Putamen (tissue), 1 donor: ENCODE data around the gene CDH4.

ENCODE experiments used
- DNase-seq: peaks from one replicate; pipeline ENCODE4 v3.0.0-alpha.2; 2016; ENCODE audit warnings: low spot score

Gene CDH4

DNA sequence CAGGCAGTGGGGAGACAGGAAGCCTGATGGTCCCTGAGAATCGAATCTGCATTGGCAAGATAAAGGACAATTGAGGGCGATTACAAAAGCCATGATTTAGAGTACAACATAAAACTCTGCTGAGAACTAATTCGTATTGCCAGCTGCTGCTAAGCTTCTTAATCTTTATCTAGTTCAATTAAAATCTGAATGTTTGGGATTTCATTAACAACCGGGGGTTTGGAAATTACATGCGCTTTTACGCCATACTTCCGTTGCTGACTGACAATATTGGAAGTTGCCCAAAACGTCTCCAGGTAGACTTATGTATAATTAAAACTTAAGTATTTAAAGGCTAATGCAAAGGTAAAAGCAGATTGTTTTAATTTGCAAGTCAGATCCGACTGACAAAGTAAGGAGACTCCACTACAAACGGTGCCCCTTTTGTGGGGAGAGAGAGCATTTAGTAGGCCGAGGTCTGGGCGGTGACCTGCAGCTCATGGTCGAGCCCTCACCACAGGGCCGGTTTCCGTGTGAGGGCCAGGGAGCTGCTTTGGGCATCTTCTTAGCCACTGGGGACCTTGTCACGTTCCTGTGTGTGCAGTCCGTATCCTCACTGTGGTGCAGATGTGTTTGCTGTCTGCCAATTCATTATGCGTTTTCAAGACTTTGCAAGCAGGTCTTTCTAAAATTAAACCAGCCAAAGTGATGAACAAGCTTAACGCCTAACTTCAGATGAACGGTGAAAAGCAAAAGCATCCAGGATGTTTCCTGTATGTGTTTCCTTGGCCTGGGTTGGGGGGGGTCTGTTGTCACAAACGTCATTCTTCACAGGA is 49.9 kb downstream of the CDH4 start:
- no peak for DNase-seq

DNA sequence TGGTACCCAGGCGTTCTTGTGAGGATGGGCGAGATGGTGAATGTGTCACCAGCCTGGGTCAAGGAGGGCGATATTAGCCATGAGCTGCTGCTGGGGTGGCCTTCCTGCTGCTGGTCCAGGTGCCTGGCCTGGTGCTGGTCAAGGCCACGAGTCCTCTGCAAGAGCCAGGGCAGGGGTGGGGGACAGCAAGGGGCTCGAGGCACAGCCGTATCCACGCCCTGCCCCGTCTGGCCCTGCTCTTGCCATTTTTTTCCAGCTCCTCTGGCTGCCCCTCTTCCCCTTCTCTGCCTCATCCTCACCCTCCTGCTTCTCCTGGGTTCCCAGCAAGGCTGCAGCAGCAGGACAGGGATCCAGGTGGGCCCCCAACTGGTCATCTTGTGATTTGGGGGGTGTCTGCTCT is 51.2 kb downstream of the CDH4 start:
- no peak for DNase-seq

DNA sequence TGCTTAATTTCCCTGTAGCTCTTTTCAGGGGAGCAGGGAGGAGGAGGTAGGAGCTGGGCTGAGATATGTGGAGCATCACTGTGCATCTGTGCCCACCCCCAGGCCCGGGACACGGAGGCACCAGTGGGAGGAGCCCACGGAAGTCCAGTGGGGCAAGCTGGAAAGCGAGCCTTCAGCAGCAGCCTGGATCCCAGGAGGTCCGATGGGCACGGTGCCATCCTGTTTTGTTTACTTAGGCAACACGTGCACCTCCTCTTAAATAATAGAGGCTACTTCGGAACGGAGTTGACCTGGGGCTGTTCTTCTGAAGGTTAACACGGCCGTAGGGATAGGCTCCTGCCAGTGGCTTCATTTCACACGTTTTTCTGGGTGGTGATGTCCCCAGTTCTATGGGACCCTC is 51.6 kb downstream of the CDH4 start:
- DNase-seq = no peak

DNA sequence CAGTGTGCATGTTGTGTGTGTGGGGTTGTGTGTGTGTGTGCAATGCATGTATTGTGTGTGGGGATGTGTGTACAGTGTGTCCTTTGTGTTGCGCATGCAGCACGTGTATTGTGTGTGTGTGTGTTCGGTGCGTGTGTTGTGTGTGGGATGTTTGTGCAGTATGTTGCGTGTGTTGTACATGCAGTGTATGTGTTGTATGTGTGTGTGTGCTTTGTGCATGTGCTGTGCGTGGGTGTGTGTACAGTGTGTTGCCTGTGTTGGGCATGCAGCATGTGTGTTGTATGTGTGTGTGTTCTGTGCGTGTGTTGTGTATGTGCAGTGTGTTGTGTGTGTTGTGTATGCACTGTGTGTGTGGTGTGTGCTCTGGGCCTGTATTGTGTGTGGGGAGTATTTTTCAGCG is 52.7 kb downstream of the CDH4 start:
- DNase-seq = no peak

DNA sequence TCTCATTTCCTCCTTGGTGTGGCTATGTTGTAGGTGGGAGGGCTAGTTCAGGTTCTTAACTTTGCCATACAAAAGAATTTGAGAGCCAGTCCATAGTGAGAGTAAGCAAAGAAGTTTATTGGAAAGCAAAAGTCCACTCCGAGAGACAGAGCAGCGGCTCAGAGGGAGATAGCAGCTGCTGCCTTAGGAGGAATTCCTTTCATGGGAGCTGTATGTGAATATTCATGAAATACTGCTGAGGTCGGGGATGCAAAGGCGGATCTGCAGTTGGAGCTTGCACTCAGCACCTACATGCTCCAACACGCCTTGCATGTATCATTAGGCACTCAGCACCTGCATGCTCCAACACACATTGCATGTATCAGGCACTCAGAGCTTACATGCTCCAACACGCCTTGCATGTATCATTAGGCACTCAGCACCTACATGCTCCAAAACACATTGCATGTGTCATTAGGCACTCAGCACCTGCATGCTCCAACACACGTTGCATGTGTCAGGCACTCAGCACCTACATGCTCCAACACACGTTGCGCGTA is 54.9 kb downstream of the CDH4 start:
- DNase-seq = no peak

DNA sequence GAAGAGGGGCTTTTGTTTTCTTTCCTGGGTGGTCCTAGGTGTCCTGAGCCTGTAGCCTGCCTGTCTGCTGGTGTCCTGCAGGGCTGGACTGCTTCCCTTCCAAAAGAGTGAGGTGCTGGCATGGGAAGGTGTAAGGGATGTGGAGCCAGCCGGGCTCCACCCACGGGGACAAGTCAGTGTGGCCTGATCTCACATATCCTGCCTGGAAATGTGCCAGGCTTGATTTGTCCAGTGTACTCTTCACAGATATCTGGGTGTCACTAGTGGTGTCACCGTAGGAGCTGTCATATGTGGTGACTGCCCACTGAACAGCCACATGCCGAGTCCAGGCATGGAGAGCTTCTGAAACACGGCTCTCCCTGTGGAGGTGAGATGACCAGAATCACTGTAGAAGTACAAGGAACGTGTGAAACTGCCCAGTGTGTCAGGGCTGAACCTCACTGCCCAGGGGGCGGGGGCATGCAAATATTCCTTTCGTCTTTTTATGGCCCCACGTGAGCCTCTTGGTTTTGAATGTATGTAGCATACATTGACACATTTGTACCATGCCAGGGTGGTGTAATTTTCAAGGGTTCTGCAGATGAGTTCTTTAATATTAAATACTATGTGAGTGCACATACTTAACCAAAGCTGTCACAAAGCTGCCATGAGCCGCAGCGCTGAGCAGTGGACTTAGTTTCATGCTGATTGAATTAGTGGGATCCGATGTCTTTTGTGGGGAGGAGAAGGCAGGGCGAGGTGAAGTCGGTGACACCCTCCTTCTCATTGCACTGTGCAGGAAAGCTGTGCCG is 55.8 kb downstream of the CDH4 start:
- no peak for DNase-seq

DNA sequence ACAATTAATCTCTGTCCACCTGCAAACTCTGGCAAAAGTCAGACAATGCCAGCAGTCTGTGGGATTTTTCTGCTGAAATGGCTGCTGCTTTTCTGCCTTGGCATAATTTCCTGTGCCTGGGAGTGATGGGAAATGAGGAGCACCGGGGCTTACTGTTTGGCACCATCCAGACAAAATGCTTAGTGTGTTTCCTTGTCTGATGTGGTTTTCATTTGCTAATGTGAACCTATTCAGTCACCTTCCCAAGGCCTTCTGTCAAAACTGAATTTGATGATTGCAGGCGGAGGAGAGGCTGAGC is 56.4 kb downstream of the CDH4 start:
- no peak for DNase-seq

DNA sequence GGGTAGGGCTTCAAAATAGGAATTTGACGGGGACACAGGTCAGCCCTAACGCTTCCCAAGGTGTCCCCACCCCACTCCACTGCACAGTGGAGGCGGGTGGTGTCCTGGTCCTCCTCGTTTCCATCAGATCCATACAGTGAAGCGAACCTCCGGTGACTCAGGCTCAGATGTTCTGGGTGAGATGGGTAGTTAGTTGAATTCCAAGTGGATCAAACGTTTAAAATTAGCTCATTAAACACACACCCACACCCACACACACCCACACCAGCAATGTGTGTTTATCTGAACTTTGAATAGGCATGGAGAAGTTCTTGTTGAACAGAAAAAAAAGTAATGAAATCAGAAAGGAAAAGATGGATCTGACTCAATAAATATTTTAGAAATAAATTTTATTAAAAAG is 58.9 kb downstream of the CDH4 start:
- DNase-seq = peak; percentile 60

DNA sequence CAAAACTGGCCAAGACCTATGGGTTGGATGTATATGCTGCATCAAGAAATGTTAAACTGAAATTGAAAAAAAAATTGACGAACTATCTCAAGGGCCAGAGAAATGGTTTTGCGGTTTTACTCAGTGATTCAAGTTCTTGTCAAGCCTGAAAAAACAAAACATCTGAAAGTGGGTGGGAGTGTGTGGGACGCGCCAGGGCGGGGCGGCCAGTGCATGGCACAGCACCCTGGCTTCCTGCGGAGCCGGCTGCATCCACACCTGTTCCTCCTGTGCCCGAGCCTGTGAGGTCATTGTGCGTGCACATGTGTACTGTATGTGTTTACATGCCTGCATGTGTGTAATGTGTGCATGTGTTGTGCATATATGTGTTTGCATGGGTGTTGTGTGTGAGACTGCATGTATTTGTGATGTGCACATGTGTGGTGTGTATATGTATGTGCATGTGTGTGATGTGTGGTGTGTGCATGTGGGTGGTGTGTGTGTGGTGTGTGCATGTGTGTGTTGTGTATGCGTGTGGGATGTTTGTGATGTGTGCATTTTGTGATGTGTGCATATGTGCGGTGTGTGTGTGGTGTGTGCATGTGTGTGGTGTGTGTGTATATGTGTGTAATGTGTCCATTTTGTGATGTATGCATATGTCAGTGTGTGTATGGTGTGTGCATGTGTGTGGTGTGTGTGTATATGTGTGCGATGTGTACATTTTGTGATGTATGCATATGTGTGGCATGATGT is 59.8 kb downstream of the CDH4 start:
- no peak for DNase-seq

DNA sequence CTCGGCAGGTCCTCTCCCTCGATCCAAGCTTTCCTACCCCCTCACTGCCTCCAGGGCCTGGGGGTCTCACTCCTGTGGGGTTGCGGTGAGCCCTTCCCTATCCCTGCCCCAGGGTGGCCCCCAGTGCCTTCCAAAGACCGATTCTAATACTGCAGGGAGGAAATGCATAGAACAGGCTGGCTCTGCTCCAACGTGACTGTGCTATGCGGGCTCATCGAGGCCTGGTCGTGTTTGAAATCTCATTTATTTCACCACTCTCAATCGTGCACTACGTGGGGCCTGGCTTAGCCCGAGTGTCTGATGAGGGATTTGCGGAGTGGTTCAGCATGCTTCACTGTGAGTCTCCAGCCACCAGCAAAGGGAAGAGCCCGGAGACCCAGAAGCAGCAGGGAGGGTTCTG is 60.9 kb downstream of the CDH4 start:
- DNase-seq = no peak

DNA sequence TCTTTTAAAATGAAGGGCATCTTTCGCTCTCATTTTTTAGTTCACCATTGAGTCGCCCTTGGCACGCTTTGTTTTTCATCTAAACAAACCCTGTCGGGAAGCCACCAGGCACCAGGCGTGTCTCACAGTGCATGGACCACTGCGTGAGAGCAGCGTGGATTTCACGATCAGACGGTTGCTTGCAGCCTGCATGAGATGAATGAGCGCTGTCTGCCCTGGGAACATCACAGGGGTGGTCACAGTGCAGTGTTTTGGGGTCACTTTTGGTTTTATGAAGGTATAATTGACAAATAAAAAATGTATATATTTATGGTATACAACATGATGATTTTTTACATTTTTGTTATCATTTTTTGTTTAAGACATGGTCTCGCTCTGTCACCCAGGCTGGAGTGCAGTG is 61.3 kb downstream of the CDH4 start:
- no peak for DNase-seq

DNA sequence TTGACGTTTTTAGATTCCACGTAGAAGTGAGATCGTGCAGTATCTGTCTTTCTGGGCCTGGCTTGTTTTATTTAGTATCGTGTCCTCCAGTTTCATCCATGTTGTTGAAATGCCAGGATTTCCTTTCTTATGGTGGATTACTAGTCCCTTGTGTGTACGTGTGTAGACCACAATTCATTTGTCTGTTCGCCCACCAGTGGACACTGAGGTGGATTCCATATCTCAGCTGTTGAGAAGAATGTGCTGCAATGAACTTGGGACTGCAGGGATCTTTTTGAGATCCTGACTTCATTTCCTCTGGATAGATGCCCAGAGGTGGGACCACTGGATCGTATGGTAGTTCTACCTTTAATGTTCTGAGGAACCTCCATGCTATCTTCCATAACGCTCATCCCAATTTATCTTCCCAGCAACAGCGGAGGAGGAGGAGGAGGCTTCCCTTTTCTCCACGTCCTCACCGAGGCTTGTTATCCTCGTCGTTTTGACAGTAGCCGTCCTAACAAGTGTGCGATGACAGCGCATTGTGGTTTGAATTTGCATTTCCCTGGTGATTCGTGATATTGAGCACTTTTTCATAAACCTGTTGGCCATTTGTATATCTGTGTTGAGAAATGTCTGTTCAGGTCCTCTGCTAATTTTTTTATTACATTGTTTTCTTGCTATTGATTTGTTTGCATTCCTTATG is 62.4 kb downstream of the CDH4 start:
- DNase-seq = no peak

DNA sequence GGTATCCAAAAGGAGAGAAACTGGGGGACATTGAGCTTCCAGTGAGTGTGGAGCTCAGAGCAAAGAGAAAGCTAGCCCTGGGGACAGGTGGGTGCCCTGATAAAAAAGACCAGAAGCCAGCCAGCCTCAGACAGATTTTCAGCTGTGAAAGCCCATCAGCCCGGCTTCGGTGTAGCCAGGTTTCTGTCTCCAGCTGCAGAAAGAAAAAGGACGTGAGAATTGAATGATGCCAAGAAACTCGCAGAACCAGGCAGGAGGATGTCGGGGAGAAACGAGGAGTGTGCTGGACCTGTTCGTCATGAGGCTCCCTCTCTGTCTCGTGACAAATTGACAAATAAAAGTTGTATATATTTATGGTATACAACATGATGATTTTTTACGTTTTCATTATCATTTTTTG is 63.3 kb downstream of the CDH4 start:
- DNase-seq = no peak

DNA sequence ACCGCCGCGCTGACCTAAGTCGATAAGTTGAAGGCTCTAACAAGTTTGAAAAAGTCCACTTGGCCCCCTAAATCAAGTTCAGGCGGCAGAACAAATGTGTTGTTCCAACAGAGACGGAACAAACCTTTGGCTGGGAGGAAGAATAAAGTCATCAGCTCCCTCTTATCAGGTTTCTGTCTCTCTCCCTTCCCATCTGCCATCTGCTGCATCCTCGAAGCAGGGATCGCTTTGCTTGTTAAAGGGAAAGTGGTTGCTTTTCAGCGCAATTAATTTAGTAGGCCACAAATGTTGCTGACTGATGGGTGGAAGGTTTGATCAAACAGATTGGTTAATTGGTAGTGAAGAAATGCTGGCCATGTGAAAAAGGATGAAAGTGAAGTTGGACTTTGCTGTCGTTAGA is 64.3 kb downstream of the CDH4 start:
- no peak for DNase-seq

DNA sequence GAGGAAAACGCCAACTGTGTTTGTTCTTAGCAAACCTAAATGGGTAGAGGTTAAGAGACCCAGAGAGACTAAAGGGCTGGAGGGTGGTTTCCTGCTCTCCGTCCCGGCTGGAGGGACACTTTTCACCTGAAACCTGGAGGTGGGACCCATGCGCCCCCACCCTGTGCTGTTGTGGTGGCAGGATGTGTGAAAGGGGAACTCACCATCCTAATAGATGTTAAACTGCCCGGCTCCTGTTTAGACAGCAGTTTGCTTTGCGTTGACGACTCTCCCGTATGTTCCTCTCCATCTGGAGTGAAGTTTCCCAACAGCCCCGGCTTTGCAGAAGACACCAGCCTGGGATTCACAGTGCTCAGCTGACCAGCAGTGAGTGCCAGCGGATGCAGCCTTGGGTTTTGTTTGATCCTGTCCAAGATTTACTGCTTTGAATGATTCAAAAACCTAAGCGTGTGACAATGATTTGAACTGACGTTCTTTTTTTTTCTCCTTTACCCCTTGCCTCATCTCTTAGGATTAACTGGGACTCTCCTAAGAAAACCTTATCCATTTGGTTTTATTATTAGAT is 66.0 kb downstream of the CDH4 start:
- no peak for DNase-seq

DNA sequence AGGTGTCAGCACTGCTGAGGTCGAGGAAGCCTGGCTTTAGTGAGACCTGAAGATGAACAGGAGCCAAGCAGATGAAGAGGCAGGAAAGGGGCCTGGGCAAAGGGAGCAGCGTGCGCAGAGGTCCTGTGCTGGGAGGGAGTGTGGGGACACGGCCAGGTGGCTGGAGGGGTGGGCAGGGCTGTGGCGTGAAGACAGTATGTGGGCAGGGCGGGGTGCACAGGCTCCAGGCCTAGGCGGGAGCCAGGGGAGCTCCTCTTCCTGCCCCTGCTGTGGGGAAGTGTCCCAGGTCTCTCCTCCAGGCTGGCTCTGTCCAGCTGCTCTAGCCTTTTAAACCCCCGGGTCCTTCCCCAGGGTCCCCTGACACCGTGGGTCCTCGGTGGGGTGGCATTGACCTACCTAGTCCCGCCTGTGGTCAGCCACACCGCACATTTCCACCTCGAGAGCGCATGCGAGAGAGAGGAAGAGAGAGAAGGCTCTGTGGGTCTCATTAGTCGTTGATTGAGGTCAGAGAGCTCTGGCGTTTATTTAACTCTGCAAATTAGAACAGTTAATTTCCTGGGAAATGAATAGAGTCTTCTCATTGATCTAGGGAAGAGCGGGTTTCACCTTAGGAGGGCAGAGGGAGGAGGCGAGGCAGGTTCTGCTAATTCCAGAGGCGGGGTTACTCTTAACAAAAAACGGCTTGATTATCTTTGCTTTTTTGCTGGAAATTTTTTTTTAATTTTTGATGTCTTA is 68.8 kb downstream of the CDH4 start:
- DNase-seq = no peak

DNA sequence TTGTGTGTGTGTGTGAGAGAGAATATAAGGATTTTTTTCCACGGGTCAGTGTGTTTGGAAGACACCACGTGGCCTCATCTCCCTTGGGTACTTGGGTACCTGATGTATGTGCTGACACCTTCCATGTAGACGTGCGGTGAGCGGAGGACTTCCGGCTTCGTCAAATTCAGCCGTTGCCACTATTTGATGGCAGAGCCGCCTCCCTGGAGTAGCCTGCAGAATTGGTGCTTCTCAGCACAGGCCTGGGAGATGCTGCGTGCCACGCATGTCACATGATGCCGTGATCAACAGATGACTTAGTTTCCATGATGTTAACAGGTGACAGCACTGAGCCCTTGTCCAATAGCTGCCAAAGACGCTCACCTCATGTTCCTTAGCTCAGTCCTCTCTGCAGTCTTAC is 69.4 kb downstream of the CDH4 start:
- no peak for DNase-seq

DNA sequence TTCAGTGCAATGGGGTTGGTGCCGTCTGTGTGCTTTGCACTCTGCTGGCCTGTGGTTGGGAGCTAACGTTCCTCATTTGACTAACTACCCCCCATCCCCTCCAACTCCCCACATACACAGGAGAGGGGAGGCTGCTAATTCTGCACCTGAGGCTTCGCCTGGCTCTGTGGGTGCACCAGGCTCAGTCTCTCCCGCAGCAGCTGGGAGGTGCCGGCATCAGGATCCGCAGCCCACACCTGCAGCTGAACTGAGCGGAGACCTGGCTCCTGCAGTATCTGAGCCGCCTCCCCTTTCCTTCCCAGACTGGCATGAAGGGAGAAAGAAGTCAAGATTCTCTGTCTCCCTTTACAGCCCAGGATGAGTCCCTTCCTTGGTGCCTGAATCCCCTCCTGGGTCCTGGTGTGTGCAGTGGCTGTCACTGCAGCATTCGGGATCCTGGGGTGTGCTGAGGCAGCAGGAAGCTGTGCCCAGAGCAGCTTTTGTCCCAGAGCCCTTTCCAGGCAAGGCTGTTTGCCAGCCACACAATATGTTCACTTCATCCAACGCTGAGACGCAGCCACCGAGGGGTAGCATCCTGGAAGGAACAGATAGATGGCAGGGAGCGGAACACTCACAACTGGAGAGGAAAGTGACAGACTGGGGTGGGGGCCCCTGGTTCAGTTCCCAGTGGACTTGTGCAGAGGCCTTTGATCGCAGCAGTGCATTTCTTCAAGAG is 70.2 kb downstream of the CDH4 start:
- peak; percentile 55 for DNase-seq

DNA sequence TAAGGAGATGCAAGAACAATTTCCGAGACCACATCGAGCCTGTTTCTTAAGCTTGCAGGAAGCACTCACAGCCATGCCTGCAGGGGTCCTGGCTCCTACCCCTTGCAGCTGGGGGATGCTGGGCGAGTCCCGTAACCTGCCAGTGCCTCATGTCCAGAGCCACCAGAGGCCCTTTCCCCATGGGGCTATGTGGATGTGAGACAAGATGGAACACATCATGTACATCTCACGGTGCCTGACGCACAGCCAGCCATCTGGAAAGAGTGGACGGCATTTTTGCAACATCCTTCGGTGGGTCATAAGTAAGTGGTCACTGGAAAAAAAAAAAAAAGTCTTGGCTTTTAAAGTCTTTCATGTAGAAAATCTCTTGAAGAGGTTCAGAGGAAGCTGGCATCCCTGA is 72.8 kb downstream of the CDH4 start:
- DNase-seq = no peak

DNA sequence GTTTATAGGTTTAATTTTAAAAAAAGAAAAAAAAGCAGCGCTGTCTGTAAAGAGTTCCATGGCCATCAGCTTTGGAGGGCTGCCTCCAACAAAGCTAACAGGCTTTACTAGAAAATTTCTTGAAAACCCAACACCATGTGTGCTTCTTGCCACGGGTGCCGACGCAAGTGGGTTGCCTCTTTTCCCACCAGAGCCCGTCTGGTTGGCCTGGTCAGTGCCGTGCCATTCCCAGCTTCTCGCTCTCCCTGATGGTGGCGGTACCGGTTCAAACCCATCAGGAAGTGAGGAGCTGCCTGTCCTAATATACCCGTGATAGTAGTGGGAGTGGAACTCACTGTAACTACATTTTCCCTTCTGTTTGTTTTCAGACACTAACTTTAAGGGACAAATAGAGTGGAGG is 73.7 kb downstream of the CDH4 start:
- no peak for DNase-seq
